Tibial nerve (tissue), 4 donors: ENCODE data around the gene FLRT1. TPM values are rescaled to one million over a fixed set of nuclear protein-coding genes. Genes with fewer than 3 reads are reported as not detected.
A peak's percentile ranks its signal among the peaks of the same experiment; 100 is the strongest.

Experiments
- DNase-seq, 2 donors: peaks; one replicate each; pipeline ENCODE4 v3.0.0-alpha.2; 2019; ENCODE audit warnings: low spot score in 2 of 2
- H3K27ac ChIP-seq, 4 donors: fragments of 200-600 bp; sonication (generic) in 3 of 4; one replicate each; pipeline ENCODE4 v1.5.1; 2017 to 2019; ENCODE audit warnings: mild to moderate bottlenecking in 1 of 4
- H3K27me3 ChIP-seq, 2 donors: fragments of 200-600 bp; sonication (generic) in 1 of 2; one replicate each; pipeline versions ENCODE4 v1.5.1 to v1.6.0; 2017 to 2019
- H3K36me3 ChIP-seq, 3 donors: fragments of 200-600 bp; sonication (generic); one replicate each; pipeline ENCODE4 v1.5.1; 2018 to 2019
- H3K4me1 ChIP-seq, 4 donors: fragments of 200-600 bp; sonication (generic) in 3 of 4; one replicate each; pipeline ENCODE4 v1.5.1; 2017 to 2019
- H3K4me3 ChIP-seq, 4 donors: fragments of 200-600 bp; sonication (generic) in 3 of 4; one replicate each; pipeline ENCODE4 v1.5.1; 2017 to 2019; ENCODE audit warnings: mild to moderate bottlenecking in 1 of 4, moderate library complexity in 1 of 4
- H3K9me3 ChIP-seq, 4 donors: fragments of 200-600 bp; sonication (generic) in 3 of 4; one replicate each; pipeline ENCODE4 v1.5.1; 2017 to 2019
- CTCF ChIP-seq, 5 experiments: fragments of 200-600 bp in 3 of 5; fragments of 450-650 bp in 2 of 5; sonication (generic) in 3 of 5; IDR thresholded peaks; one replicate each; pipeline ENCODE4 v1.5.1; 2016 to 2019; ENCODE audit warnings: antibody characterized with exemption in 5 of 5, mild to moderate bottlenecking in 3 of 5, moderate library complexity in 2 of 5
- EP300 ChIP-seq, 2 donors: sonication (generic); formaldehyde crosslinking; IDR thresholded peaks; one replicate each; pipeline ENCODE4 v1.6.1; 2017; ENCODE audit warnings: antibody characterized with exemption in 2 of 2, mild to moderate bottlenecking in 1 of 2
- POLR2A ChIP-seq, 2 donors: fragments of 450-650 bp; IDR thresholded peaks; one replicate each; pipeline ENCODE4 v1.6.1; 2017; ENCODE audit warnings: antibody characterized with exemption in 2 of 2, mild to moderate bottlenecking in 2 of 2, moderate library complexity in 2 of 2
- WGBS, 2 donors: methylation state at CpG; one replicate each; pipeline ENCODE4 v1.1.5; 2018; 5-methylcytosine and 5-hydroxymethylcytosine counted together
- total RNA-seq, 4 donors: library from RNA; depleted of rRNA; stranded (reverse); fragments of >200 nt; gene quantifications; one replicate each; pipeline ENCODE4 v1.1.0, GENCODE V29; 2016

FLRT1 gene
- total RNA-seq = 1 to 10 TPM in 1 of 4 donors, under 1 TPM in 3; 0.39 to 2.1 (median 0.52) TPM

- peaks cover 0 to 36% of the 10 kb centered on the region in 2 donors for H3K27me3 ChIP-seq
- no peaks in the 10 kb centered on the region for H3K9me3 ChIP-seq
- peak within 1 kb of the TSS; percentile 26 to 88 (median 68) for H3K27ac ChIP-seq
- no peak for TF ChIP-seq CTCF (IDR thresholded peaks at IDR 0.05)
- no peak for TF ChIP-seq POLR2A (IDR thresholded peaks at IDR 0.05)
- no peak for TF ChIP-seq EP300 (IDR thresholded peaks at IDR 0.05)
- H3K4me3 ChIP-seq = peak within 1 kb of the TSS; percentile 40 to 59 (median 48)
- no peaks in the 10 kb centered on the region for H3K36me3 ChIP-seq
- DNase-seq = no peak
- 0% methylated on average over 2 of the region's 64 CpGs; no CpG with 5 or more reads in 1 of the 2 donors for WGBS, 2 donors
- peaks cover 0 to 50% (median 14%) of the 10 kb centered on the region in 4 donors for H3K4me1 ChIP-seq
Observed at GRCh38 chr11:64035576-64035975, at the start of gene FLRT1. Gene FLRT1 (plus strand): TSS chr11:64035931. CDS start chr11:64116268, 80,337 bp downstream.

- H3K9me3 ChIP-seq = no peaks in the 10 kb centered on the region
- no peaks in the 10 kb centered on the region for H3K27me3 ChIP-seq
- peak; percentile 75 for DNase-seq
- 0 to 1% methylated on average over 34 to 40 of the region's 63 CpGs for WGBS, 2 donors
- H3K27ac ChIP-seq = peak within 1 kb of the TSS; percentile 54 to 95 (median 90)
- TF ChIP-seq EP300 (IDR thresholded peaks at IDR 0.05) = peak; percentile 59 to 80
- TF ChIP-seq POLR2A (IDR thresholded peaks at IDR 0.05) = peak in 1 of 2 donors; percentile 61
- TF ChIP-seq CTCF (IDR thresholded peaks at IDR 0.05) = peak in 1 of 5 experiments; percentile 42
- peaks cover 0 to 34% (median 0%) of the 10 kb centered on the region in 3 donors for H3K36me3 ChIP-seq
- H3K4me1 ChIP-seq = peaks cover 0 to 28% (median 14%) of the 10 kb centered on the region in 4 donors
- H3K4me3 ChIP-seq = peak within 1 kb of the TSS; percentile 67 to 99 (median 93)
Observed at GRCh38 chr11:63986156-63986931, 49.4 kb upstream of the FLRT1 start, which contains the start of gene OTUB1. Gene OTUB1 (plus strand): TSS chr11:63986438. CDS start chr11:63986457, 19 bp downstream.

GRCh38 chr11:63986932-63987513 lies 48.7 kb upstream of the FLRT1 start:
- Histone ChIP-seq H3K27me3 (no peaks in the 10 kb centered on the region), H3K27ac (peak overlapping the region; percentile 54 to 95 (median 90)), H3K9me3 (no peaks in the 10 kb centered on the region), H3K4me1 (peaks cover 0 to 28% (median 14%) of the 10 kb centered on the region in 4 donors), H3K4me3 (peak overlapping the region; percentile 67 to 99 (median 93)), H3K36me3 (peaks cover 0 to 41% (median 0%) of the 10 kb centered on the region in 3 donors)
- TF ChIP-seq POLR2A (IDR thresholded peaks at IDR 0.05) (no peak), CTCF (IDR thresholded peaks at IDR 0.05) (no peak), EP300 (IDR thresholded peaks at IDR 0.05) (no peak)
- 16 to 25% methylated on average over 24 to 25 of the region's 25 CpGs for WGBS, 2 donors
- no peak for DNase-seq

GRCh38 chr11:63991558-63991957 lies 44.2 kb upstream of the FLRT1 start:
- no peak for DNase-seq
- TF ChIP-seq POLR2A (IDR thresholded peaks at IDR 0.05) (no peak), EP300 (IDR thresholded peaks at IDR 0.05) (no peak), CTCF (IDR thresholded peaks at IDR 0.05) (no peak)
- H3K9me3 ChIP-seq = no peaks in the 10 kb centered on the region
- 86 to 87% methylated on average over 10 of the region's 10 CpGs for WGBS, 2 donors
- H3K4me1 ChIP-seq = peaks cover 0 to 21% (median 10%) of the 10 kb centered on the region in 4 donors
- peaks cover 0 to 86% (median 5%) of the 10 kb centered on the region in 3 donors for H3K36me3 ChIP-seq
- H3K27ac ChIP-seq = no peak overlapping the region
- H3K27me3 ChIP-seq = no peaks in the 10 kb centered on the region
- no peak overlapping the region for H3K4me3 ChIP-seq
